Bronchial epithelial cell (primary cell): Measurements from ENCODE around the gene FAM237A. TPM values are rescaled to one million over a fixed set of nuclear protein-coding genes. Genes with fewer than 3 reads are reported as not detected.

ENCODE experiments used
- DNase-seq: peaks from one replicate; pipeline ENCODE4 v3.0.0-alpha.2; 2010; ENCODE audit warnings: low read depth
- FAIRE-seq: peaks from 2 replicates; lab custom pipeline; 2011; peaks lifted over from hg19 to GRCh38; lab: Jason Lieb, UNC
- H3K27me3 ChIP-seq: 2 replicates; pipeline ENCODE4 v1.5.1; 2011; ENCODE audit warnings: low read length; ENCODE audit not compliant: control insufficient read depth, insufficient read depth
- H3K36me3 ChIP-seq: 2 replicates; pipeline ENCODE4 v1.5.1; 2011; ENCODE audit warnings: low read length; ENCODE audit not compliant: control insufficient read depth, insufficient read depth
- H3K4me3 ChIP-seq: 2 replicates; pipeline ENCODE4 v1.5.1; 2011; ENCODE audit warnings: mild to moderate bottlenecking, low read depth, low read length, control low read depth
- total RNA-seq: library from RNA; depleted of rRNA; stranded (reverse); fragments of >200 nt; gene quantifications from 2 replicates; pipeline ENCODE4 v1.2.1, GENCODE V29; 2014
- TF ChIP-seq, protein P1 (sequence below): IDR thresholded peaks from 2 replicates; pipeline ENCODE4 v1.5.1; 2011; ENCODE audit warnings: mild to moderate bottlenecking, moderate library complexity, low read length, control low read depth, inconsistent platforms; ENCODE audit not compliant: insufficient read depth, severe bottlenecking

The FAM237A gene
- total RNA-seq, 1 donor from 2014 or later: not detected

DNA sequence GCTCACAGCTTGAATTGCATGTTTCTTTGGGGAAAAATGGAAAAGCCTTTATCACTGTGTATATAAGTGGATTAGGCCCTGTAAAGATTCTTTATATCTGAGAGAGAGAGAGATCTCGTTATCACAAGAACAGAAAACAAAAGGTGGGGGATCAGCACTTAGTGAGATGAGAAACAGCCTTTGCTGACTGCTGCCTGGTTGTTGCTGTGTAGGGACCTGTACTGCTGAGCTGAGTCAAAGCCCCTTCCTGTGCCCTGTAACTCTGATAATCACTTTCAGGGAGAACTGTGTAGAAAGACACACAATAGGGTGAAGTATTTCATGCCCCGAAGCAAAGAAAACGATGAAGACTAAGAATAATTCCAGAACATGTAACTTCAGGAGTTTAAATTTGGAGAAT, 30.6 kb upstream of the FAM237A start:
- FAIRE-seq (no peak), DNase-seq (peak; percentile 15)
- H3K27me3 ChIP-seq: no peaks in the 10 kb centered on the region
- no peaks in the 10 kb centered on the region for H3K36me3 ChIP-seq
- H3K4me3 ChIP-seq: no peak overlapping the region
- TF ChIP-seq, protein P1, sequence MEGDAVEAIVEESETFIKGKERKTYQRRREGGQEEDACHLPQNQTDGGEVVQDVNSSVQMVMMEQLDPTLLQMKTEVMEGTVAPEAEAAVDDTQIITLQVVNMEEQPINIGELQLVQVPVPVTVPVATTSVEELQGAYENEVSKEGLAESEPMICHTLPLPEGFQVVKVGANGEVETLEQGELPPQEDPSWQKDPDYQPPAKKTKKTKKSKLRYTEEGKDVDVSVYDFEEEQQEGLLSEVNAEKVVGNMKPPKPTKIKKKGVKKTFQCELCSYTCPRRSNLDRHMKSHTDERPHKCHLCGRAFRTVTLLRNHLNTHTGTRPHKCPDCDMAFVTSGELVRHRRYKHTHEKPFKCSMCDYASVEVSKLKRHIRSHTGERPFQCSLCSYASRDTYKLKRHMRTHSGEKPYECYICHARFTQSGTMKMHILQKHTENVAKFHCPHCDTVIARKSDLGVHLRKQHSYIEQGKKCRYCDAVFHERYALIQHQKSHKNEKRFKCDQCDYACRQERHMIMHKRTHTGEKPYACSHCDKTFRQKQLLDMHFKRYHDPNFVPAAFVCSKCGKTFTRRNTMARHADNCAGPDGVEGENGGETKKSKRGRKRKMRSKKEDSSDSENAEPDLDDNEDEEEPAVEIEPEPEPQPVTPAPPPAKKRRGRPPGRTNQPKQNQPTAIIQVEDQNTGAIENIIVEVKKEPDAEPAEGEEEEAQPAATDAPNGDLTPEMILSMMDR: no peak

GRCh38 chr2:206614811-206615210, 27.5 kb upstream of the FAM237A start:
- H3K4me3 ChIP-seq: no peak overlapping the region
- no peak for FAIRE-seq
- TF ChIP-seq, protein P1: no peak

GRCh38 chr2:206615417-206616089, 26.7 kb upstream of the FAM237A start:
- Histone ChIP-seq H3K27me3 (no peaks in the 10 kb centered on the region), H3K36me3 (no peaks in the 10 kb centered on the region), H3K4me3 (no peak overlapping the region)
- DNase-seq: no peak
- no peak for FAIRE-seq
- TF ChIP-seq, protein P1: no peak

More at GRCh38 chr2:206614811-206615210, 27.5 kb upstream of the FAM237A start:
- Histone ChIP-seq H3K36me3 (no peaks in the 10 kb centered on the region), H3K27me3 (no peaks in the 10 kb centered on the region)
- peak; percentile 9 for DNase-seq

DNA sequence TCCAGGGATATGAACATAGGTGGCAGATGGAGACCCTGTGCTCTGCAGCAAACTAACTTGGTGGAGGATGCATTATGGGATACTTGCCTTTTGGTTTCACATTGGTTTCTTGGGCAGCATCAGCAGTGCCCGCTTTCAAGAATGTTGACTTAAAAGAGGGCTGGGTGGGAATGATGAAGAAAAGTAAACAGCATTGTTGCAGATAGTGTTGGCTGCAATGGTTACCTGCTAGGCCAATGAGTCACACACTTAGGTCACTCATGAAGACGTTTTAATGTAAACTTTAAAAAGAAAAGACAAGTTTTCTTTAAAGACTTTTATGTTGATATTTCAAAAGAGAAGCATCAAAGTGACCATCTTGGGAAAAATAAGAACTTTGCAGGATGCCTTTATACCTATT, 26.1 kb upstream of the FAM237A start:
- TF ChIP-seq, protein P1: no peak
- Histone ChIP-seq H3K27me3 (no peaks in the 10 kb centered on the region), H3K36me3 (no peaks in the 10 kb centered on the region), H3K4me3 (no peak overlapping the region)
- DNase-seq: peak; percentile 75
- FAIRE-seq: no peak

DNA sequence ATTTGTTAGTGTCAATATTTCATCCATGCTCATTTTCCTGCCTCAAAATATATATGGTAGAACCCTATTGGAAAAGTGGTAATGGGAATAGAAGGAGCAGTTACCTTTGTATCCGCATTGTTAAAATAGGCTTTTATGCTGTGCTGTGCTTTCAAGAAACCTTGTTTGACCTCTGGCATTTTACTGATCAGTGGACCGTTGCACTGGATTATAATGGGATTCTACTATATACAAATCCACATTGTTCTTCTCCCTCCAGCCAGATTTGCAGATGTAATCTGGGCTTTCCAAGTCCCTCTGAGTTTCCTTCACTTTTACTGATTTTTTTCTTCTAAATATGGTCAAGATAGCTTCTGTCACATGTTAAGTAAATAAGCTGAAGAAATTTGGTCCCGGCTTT, 23.3 kb upstream of the FAM237A start:
- no peak overlapping the region for H3K4me3 ChIP-seq
- TF ChIP-seq, protein P1: no peak
- no peaks in the 10 kb centered on the region for H3K36me3 ChIP-seq
- no peak for FAIRE-seq
- H3K27me3 ChIP-seq: no peaks in the 10 kb centered on the region
- DNase-seq: no peak

- FAIRE-seq (no peak), DNase-seq (no peak)
- TF ChIP-seq, protein P1: no peak
Observed at GRCh38 chr2:206626108-206626507, 16.2 kb upstream of the FAM237A start.

More at GRCh38 chr2:206626108-206626507, 16.2 kb upstream of the FAM237A start:
- Histone ChIP-seq H3K4me3 (no peak overlapping the region), H3K27me3 (peaks cover 1% of the 10 kb centered on the region), H3K36me3 (no peaks in the 10 kb centered on the region)
